IPS DF 6.9 (cell line): ENCODE results near the gene ANXA11.
"Not testable (repeated sequence)": the region's sequence is repeated elsewhere in the genome, so short reads cannot be mapped to it uniquely, and the experiment has no call there.

Experiments
- DNase-seq: peaks from one replicate; pipeline ENCODE4 v3.0.0-alpha.2; 2013; ENCODE audit warnings: low read depth, low spot score
- H3K27ac ChIP-seq: one replicate; pipeline ENCODE4 v1.5.1; 2013; ENCODE audit warnings: low read length, control low read depth
- H3K27me3 ChIP-seq: 2 replicates; pipeline ENCODE4 v1.6.1; 2013; ENCODE audit warnings: mild to moderate bottlenecking, low read length; ENCODE audit not compliant: control insufficient read depth, insufficient read depth
- H3K36me3 ChIP-seq: 2 replicates; pipeline ENCODE4 v1.6.1; 2013; ENCODE audit warnings: low read length; ENCODE audit not compliant: control insufficient read depth, insufficient read depth
- H3K4me1 ChIP-seq: 2 replicates; pipeline ENCODE4 v1.6.1; 2013; ENCODE audit warnings: low read length; ENCODE audit not compliant: control insufficient read depth, insufficient read depth
- H3K4me3 ChIP-seq: 2 replicates; pipeline ENCODE4 v1.5.1; 2013; ENCODE audit warnings: mild to moderate bottlenecking, low read length
- H3K9me3 ChIP-seq: 2 replicates; pipeline ENCODE4 v1.6.1; 2013; ENCODE audit warnings: low read length, inconsistent platforms; ENCODE audit not compliant: control insufficient read depth, insufficient read depth
- WGBS: extraction: QIAGEN DNeasy Blood & Tissue Kit; methylation state at CpG from one replicate; pipeline ENCODE4 v1.1.7; 2013; ENCODE audit warnings: mixed read lengths, missing lambda C conversion rate; ENCODE audit not compliant: insufficient read length, insufficient coverage; 5-methylcytosine and 5-hydroxymethylcytosine counted together

ANXA11 gene

GRCh38 chr10:80210259-80210658, 4.9 kb upstream of the ANXA11 start:
- H3K36me3 ChIP-seq = no peaks in the 10 kb centered on the region
- H3K27ac ChIP-seq = no peak overlapping the region
- H3K27me3 ChIP-seq = no peaks in the 10 kb centered on the region
- peaks cover 4% of the 10 kb centered on the region; the same call in 1 of the 2 replicates for H3K4me1 ChIP-seq
- DNase-seq = no peak
- no peak overlapping the region for H3K4me3 ChIP-seq
- no CpG with 5 or more reads among the region's 4 CpGs for WGBS
- no peaks in the 10 kb centered on the region for H3K9me3 ChIP-seq

GRCh38 chr10:80207768-80208370, 2.5 kb upstream of the ANXA11 start:
- Histone ChIP-seq H3K27ac (no peak overlapping the region), H3K4me1 (peaks cover 7% of the 10 kb centered on the region; the same call in 1 of the 2 replicates), H3K27me3 (no peaks in the 10 kb centered on the region), H3K4me3 (no peak overlapping the region), H3K36me3 (no peaks in the 10 kb centered on the region), H3K9me3 (no peaks in the 10 kb centered on the region)
- no peak for DNase-seq
- WGBS = no CpG with 5 or more reads among the region's 15 CpGs

- no peak overlapping the region for H3K27ac ChIP-seq
- peaks cover 7% of the 10 kb centered on the region; the same call in 1 of the 2 replicates for H3K4me1 ChIP-seq
- H3K36me3 ChIP-seq = no peaks in the 10 kb centered on the region
- H3K9me3 ChIP-seq = no peaks in the 10 kb centered on the region
- no peaks in the 10 kb centered on the region for H3K27me3 ChIP-seq
- WGBS = no CpG with 5 or more reads among the region's 3 CpGs
- no peak overlapping the region for H3K4me3 ChIP-seq
- DNase-seq = no peak
Observed at GRCh38 chr10:80206277-80206655, 929 bp upstream of the ANXA11 start.

- no CpG with 5 or more reads among the region's 66 CpGs for WGBS
- H3K36me3 ChIP-seq = no peaks in the 10 kb centered on the region
- no peak for DNase-seq
- H3K9me3 ChIP-seq = no peaks in the 10 kb centered on the region
- peaks cover 7% of the 10 kb centered on the region; the same call in 1 of the 2 replicates for H3K4me1 ChIP-seq
- H3K27ac ChIP-seq = no peak overlapping the region
- no peaks in the 10 kb centered on the region for H3K27me3 ChIP-seq
- H3K4me3 ChIP-seq = peak overlapping the region; percentile 87
Observed at GRCh38 chr10:80204677-80205476, 460 bp downstream of the ANXA11 start.

- DNase-seq = no peak
- Histone ChIP-seq H3K9me3 (no peaks in the 10 kb centered on the region), H3K4me3 (peak overlapping the region; percentile 87; the same call in 1 of the 2 replicates), H3K27me3 (no peaks in the 10 kb centered on the region), H3K4me1 (peaks cover 9% of the 10 kb centered on the region; the same call in 1 of the 2 replicates), H3K27ac (no peak overlapping the region), H3K36me3 (no peaks in the 10 kb centered on the region)
- WGBS = no CpG with 5 or more reads among the region's 11 CpGs
Observed at GRCh38 chr10:80203835-80204676, 1.3 kb downstream of the ANXA11 start.

- Histone ChIP-seq H3K36me3 (no peaks in the 10 kb centered on the region), H3K4me3 (no peak overlapping the region), H3K27me3 (no peaks in the 10 kb centered on the region), H3K4me1 (peaks cover 9% of the 10 kb centered on the region; the same call in 1 of the 2 replicates), H3K27ac (no peak overlapping the region), H3K9me3 (no peaks in the 10 kb centered on the region)
- no peak for DNase-seq
- no CpG with 5 or more reads among the region's 14 CpGs for WGBS
Observed at GRCh38 chr10:80202934-80203834, 2.2 kb downstream of the ANXA11 start.

GRCh38 chr10:80202530-80202929, 2.8 kb downstream of the ANXA11 start:
- H3K27me3 ChIP-seq, H3K4me3 ChIP-seq, H3K9me3 ChIP-seq, DNase-seq, H3K36me3 ChIP-seq, H3K27ac ChIP-seq: not testable (repeated sequence)
- peaks cover 11% of the 10 kb centered on the region for H3K4me1 ChIP-seq
- WGBS = no CpG with 5 or more reads among the region's 6 CpGs

GRCh38 chr10:80201608-80202141, 3.7 kb downstream of the ANXA11 start:
- no peak overlapping the region for H3K4me3 ChIP-seq
- H3K36me3 ChIP-seq = no peaks in the 10 kb centered on the region
- H3K4me1 ChIP-seq = peaks cover 12% of the 10 kb centered on the region
- no peaks in the 10 kb centered on the region for H3K9me3 ChIP-seq
- H3K27ac ChIP-seq = no peak overlapping the region
- no peaks in the 10 kb centered on the region for H3K27me3 ChIP-seq
- DNase-seq = no peak
- no CpG with 5 or more reads among the region's 8 CpGs for WGBS

GRCh38 chr10:80200687-80201086, 4.7 kb downstream of the ANXA11 start:
- Histone ChIP-seq H3K27ac (no peak overlapping the region), H3K9me3 (no peaks in the 10 kb centered on the region), H3K4me1 (peaks cover 9% of the 10 kb centered on the region), H3K27me3 (no peaks in the 10 kb centered on the region), H3K36me3 (no peaks in the 10 kb centered on the region), H3K4me3 (no peak overlapping the region)
- no peak for DNase-seq
- no CpG with 5 or more reads among the region's 10 CpGs for WGBS
